ENCODE measurements around the gene WNT9A.
"Not testable (repeated sequence)": the region's sequence is repeated elsewhere in the genome, so short reads cannot be mapped to it uniquely, and the experiment has no call there.

- not testable (repeated sequence) for TF ChIP-seq ISL1 (CRISPR knock-in tag; IDR thresholded peaks at IDR 0.05); RARB (CRISPR knock-in tag; IDR thresholded peaks at IDR 0.05); ARNTL (CRISPR knock-in tag; IDR thresholded peaks at IDR 0.05; ENCODE audit: borderline replicate concordance, low read depth); ZNF70 (CRISPR knock-in tag; IDR thresholded peaks at IDR 0.05); TSHZ2 (CRISPR knock-in tag; IDR thresholded peaks at IDR 0.05); PATZ1 (CRISPR knock-in tag; IDR thresholded peaks at IDR 0.05; ENCODE audit: borderline replicate concordance); BACH2 (CRISPR knock-in tag; IDR thresholded peaks at IDR 0.05; ENCODE audit: borderline replicate concordance); ZFP3 (CRISPR knock-in tag; IDR thresholded peaks at IDR 0.05); CREB5 (CRISPR knock-in tag; IDR thresholded peaks at IDR 0.05; ENCODE audit: low read depth); ZC3H10 (CRISPR knock-in tag; IDR thresholded peaks at IDR 0.05); OSR1 (CRISPR knock-in tag; IDR thresholded peaks at IDR 0.05); TOX (CRISPR knock-in tag; IDR thresholded peaks at IDR 0.05; ENCODE audit: borderline replicate concordance); PPARA (CRISPR knock-in tag; IDR thresholded peaks at IDR 0.05; ENCODE audit: borderline replicate concordance); SNAI2 (CRISPR knock-in tag; IDR thresholded peaks at IDR 0.05)
Measured at GRCh38 chr1:227967815-227968214, 20.1 kb upstream of the WNT9A start.
